Mucosa of stomach (tissue), 1 donor: ENCODE results near the gene KLHL29.

Experiments used
- H3K27me3 ChIP-seq: one replicate; pipeline ENCODE4 v1.7.0; 2013; ENCODE audit warnings: mild to moderate bottlenecking, low read length; ENCODE audit not compliant: control insufficient read depth, insufficient read depth
- H3K36me3 ChIP-seq: one replicate; pipeline ENCODE4 v1.7.0; 2013; ENCODE audit warnings: low read length; ENCODE audit not compliant: control insufficient read depth, insufficient read depth
- H3K4me1 ChIP-seq: one replicate; pipeline ENCODE4 v1.7.0; 2013; ENCODE audit warnings: mild to moderate bottlenecking, low read length; ENCODE audit not compliant: control insufficient read depth, insufficient read depth
- H3K4me3 ChIP-seq: one replicate; pipeline ENCODE4 v1.7.0; 2013; ENCODE audit warnings: low read length
- H3K9ac ChIP-seq: one replicate; pipeline ENCODE4 v1.7.0; 2013; ENCODE audit warnings: mild to moderate bottlenecking, low read length, moderate library complexity
- H3K9me3 ChIP-seq: one replicate; pipeline ENCODE4 v1.7.0; 2013; ENCODE audit warnings: mild to moderate bottlenecking, low read length, moderate library complexity; ENCODE audit not compliant: control insufficient read depth
- donor health status: Pancreatic carcinoma.

KLHL29 gene

DNA sequence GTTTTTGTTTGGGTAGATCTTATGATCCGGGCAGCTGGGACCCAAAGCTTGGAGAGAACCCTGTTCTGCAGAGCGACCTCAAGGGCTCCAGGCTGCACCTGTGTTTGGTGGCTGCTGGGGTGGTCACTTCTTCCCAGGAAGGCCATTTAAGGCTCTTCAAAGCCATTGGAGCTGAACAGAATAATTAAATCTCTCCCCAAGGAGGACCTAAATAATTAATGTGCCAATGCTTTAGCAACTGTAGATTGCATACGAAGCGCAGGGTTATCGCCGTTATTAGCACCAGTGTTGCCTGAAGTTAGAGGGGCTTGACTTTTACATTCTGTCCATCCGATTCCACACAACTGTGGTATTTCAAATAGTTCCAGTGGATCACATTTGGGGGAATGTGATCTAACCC, 290.5 kb downstream of the KLHL29 start:
- Histone ChIP-seq H3K9ac (no peak overlapping the region), H3K9me3 (no peaks in the 10 kb centered on the region), H3K4me3 (no peak overlapping the region), H3K36me3 (no peaks in the 10 kb centered on the region), H3K4me1 (no peaks in the 10 kb centered on the region), H3K27me3 (no peaks in the 10 kb centered on the region)

DNA sequence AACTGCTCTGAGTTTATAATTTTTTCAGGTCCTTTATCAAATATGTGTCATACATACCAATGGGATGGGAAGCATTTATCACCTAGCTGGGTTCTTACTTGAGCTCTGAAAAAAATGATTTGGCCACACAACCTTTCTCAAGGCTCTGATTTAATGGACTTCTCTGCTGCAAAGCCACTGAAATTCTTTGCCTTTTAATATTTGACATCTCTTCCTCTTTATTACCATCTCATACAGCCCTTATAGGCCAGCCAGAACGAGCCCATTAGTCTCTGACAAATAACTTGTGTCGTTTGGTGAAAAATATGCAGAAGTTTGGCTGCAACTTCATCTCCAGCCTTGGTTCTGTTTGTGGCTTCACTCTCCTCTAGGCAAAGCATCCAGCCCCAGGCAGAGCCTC, 292.9 kb downstream of the KLHL29 start:
- no peaks in the 10 kb centered on the region for H3K36me3 ChIP-seq

GRCh38 chr2:23679044-23679443, 294.1 kb downstream of the KLHL29 start:
- H3K4me3 ChIP-seq, result no peak overlapping the region
- no peaks in the 10 kb centered on the region for H3K9me3 ChIP-seq
- H3K9ac ChIP-seq, result no peak overlapping the region
- H3K27me3 ChIP-seq, result no peaks in the 10 kb centered on the region
- H3K36me3 ChIP-seq, result no peaks in the 10 kb centered on the region
- no peaks in the 10 kb centered on the region for H3K4me1 ChIP-seq

More for the DNA sequence above, 292.9 kb downstream of the KLHL29 start:
- Histone ChIP-seq H3K27me3 (no peaks in the 10 kb centered on the region), H3K4me1 (no peaks in the 10 kb centered on the region), H3K4me3 (no peak overlapping the region), H3K9ac (no peak overlapping the region), H3K9me3 (no peaks in the 10 kb centered on the region)

DNA sequence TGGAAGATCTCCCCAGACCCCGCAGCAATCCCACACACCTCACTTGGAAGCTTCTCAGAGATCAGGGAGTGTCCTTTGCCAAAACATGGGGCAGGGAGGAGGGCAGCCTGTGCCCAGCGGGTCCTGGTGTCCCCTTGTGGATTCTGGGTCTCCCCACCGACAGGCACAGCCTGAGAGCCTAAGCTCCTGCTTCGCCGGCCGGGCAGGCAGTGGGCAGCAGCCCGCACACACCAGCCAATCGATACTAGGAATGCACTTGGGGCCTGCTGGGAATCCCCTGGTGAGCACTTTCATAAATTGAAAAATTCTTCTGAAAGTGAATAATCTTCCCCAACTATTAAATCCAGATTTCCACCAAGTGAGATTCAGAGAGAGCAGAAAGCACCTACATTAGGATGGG, 296.0 kb downstream of the KLHL29 start:
- H3K27me3 ChIP-seq, result no peaks in the 10 kb centered on the region
- H3K9ac ChIP-seq, result no peak overlapping the region

DNA sequence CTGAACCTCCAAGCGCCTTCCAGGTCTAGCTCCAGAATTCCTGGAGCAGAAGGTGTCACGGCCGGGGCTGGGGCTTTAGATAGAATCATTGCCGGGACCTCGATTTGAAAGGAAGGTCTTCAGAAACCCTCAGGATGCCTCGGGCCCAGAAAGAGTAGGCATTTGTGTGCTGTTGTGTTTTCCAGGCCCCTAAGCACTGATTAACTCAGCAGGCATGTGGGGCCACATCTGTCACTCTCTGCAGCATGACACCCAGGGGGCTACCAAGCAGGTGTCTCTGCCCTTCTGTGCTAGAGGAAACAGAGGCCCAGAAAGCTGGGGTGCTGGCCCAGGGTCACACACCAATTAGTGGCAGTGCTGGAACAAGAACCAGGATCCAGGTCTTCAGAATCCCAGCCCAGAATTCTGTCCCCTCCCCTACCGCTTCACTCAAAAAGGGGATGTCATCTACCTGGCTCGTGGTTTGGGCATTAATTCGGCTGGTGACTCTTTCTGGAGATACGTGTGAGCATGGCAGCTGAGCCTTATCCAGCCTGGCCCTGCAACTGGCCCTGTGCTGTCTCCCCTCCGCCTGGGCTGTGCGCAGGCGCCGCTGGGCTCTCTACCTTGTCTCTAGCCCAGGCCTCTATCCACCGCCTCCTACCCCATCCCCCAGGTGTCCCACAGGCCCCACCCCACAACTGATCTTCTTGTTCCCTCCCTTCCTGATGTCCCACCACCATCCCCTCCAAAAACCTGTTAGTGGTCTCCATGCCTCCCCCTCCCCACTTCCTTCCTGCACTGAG, 296.6 kb downstream of the KLHL29 start:
- H3K27me3 ChIP-seq, result no peaks in the 10 kb centered on the region
- H3K4me3 ChIP-seq, result no peak overlapping the region
- no peaks in the 10 kb centered on the region for H3K36me3 ChIP-seq
- H3K4me1 ChIP-seq, result no peaks in the 10 kb centered on the region
- H3K9ac ChIP-seq, result no peak overlapping the region
- no peaks in the 10 kb centered on the region for H3K9me3 ChIP-seq

More for the DNA sequence above, 296.0 kb downstream of the KLHL29 start:
- no peaks in the 10 kb centered on the region for H3K4me1 ChIP-seq
- H3K9me3 ChIP-seq, result no peaks in the 10 kb centered on the region
- H3K36me3 ChIP-seq, result no peaks in the 10 kb centered on the region
- H3K4me3 ChIP-seq, result no peak overlapping the region

- Histone ChIP-seq H3K9ac (no peak overlapping the region), H3K4me1 (no peaks in the 10 kb centered on the region), H3K9me3 (no peaks in the 10 kb centered on the region), H3K36me3 (no peaks in the 10 kb centered on the region), H3K27me3 (no peaks in the 10 kb centered on the region), H3K4me3 (no peak overlapping the region)
Observed at GRCh38 chr2:23682481-23682880, 297.5 kb downstream of the KLHL29 start.

GRCh38 chr2:23683001-23683400, 298.0 kb downstream of the KLHL29 start:
- Histone ChIP-seq H3K9ac (no peak overlapping the region), H3K4me3 (no peak overlapping the region), H3K36me3 (no peaks in the 10 kb centered on the region)

DNA sequence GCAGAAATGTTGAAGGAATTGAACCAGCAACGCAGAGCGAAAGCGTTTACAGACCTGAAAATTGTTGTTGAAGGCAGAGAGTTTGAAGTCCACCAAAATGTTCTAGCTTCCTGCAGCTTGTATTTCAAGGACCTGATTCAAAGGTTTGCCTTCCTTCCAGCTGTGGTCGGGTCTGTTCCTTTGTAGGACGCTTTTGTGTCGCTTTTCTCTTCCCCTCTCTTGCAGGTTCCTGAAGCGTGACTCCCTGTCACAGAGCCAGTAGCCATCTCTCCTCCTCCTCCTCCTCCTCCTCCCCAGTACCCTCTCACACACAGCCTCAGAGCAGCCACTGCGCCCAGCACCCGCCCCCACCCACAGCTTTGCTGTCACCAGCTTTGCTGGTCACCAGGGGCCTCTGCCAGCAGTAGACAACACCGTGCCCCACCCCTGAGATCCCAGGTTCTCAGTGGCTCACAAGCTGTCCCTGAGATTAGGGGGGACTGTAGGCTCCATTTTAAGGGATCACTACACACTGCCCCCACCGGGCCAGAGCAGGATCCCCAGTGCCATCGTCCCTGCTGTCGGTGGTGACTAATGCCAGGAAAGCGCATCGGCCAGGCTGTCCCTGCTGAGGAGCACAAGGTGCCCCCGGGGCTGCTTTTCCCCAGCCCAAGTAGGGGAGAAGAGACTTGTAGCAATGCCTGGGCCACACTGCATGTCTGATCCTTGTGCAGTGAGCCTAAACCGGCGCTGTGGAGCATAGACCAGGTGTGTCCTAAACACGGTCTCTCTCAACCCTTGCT, 299.6 kb downstream of the KLHL29 start:
- Histone ChIP-seq H3K9me3 (no peaks in the 10 kb centered on the region), H3K36me3 (no peaks in the 10 kb centered on the region), H3K4me1 (no peaks in the 10 kb centered on the region), H3K4me3 (no peak overlapping the region), H3K9ac (no peak overlapping the region), H3K27me3 (no peaks in the 10 kb centered on the region)

More at GRCh38 chr2:23683001-23683400, 298.0 kb downstream of the KLHL29 start:
- Histone ChIP-seq H3K4me1 (no peaks in the 10 kb centered on the region), H3K9me3 (no peaks in the 10 kb centered on the region), H3K27me3 (no peaks in the 10 kb centered on the region)

GRCh38 chr2:23685181-23685580, 300.2 kb downstream of the KLHL29 start:
- H3K36me3 ChIP-seq, result no peaks in the 10 kb centered on the region
- H3K9me3 ChIP-seq, result no peaks in the 10 kb centered on the region
- no peak overlapping the region for H3K4me3 ChIP-seq

GRCh38 chr2:23685706-23686105, 300.7 kb downstream of the KLHL29 start:
- no peak overlapping the region for H3K9ac ChIP-seq
- no peaks in the 10 kb centered on the region for H3K9me3 ChIP-seq
- no peak overlapping the region for H3K4me3 ChIP-seq
- no peaks in the 10 kb centered on the region for H3K27me3 ChIP-seq
- H3K4me1 ChIP-seq, result no peaks in the 10 kb centered on the region
- H3K36me3 ChIP-seq, result no peaks in the 10 kb centered on the region

More at GRCh38 chr2:23685181-23685580, 300.2 kb downstream of the KLHL29 start:
- Histone ChIP-seq H3K9ac (no peak overlapping the region), H3K4me1 (no peaks in the 10 kb centered on the region), H3K27me3 (no peaks in the 10 kb centered on the region)

DNA sequence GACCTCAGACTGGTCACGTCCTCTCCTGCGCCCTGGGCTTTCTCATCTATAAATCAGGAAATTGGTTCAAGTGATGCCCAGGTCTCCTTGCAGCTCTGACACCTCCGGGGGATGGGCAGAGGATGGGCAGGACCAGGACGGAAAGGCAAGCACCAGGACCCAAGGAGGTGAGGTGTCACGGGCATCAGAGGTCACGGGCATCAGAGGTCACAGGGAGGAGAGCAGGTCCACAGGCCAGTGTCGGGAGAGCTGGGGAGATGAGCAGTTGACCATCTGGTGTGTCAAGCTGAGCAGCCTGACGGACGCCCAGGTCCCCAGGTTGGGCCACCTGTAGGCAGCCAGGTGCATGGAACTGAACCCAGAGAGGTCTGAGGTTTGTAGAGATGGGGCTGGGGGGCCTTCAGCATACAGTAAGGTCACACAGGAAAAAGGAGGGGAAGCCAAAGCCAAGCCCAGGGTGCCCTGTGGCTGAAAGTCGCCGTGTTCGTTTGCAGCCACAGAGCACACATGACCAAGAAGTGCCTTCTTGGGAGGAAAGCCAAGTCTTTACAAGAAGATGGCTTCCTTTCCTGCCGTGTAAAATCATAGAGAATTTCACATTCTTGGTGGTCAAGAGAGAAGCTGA, 301.5 kb downstream of the KLHL29 start:
- H3K4me1 ChIP-seq, result no peaks in the 10 kb centered on the region
- no peak overlapping the region for H3K4me3 ChIP-seq
- H3K36me3 ChIP-seq, result no peaks in the 10 kb centered on the region
- no peak overlapping the region for H3K9ac ChIP-seq
- no peaks in the 10 kb centered on the region for H3K9me3 ChIP-seq
- H3K27me3 ChIP-seq, result no peaks in the 10 kb centered on the region

DNA sequence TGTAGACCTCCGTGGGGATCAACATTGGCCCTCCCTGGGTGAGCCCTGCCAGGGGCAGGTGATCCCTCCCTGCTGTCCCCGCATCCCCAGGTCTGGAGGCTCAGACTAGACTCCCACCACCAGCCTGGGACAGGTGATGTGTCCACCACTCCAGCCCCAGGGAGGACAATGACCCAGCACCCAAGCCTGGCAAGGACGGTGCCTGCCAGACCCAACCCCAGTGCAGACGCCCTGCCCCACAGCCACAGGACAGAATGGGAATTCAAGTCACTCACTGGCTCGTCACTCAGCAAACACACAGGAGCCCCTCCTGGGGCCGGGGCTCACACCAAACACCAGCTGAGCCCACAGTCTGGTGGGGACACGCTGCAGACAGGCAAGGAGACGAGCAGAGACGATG, 302.2 kb downstream of the KLHL29 start:
- no peak overlapping the region for H3K9ac ChIP-seq
- H3K36me3 ChIP-seq, result no peaks in the 10 kb centered on the region
- H3K9me3 ChIP-seq, result no peaks in the 10 kb centered on the region

More for the DNA sequence above, 302.2 kb downstream of the KLHL29 start:
- Histone ChIP-seq H3K4me3 (no peak overlapping the region), H3K4me1 (no peaks in the 10 kb centered on the region), H3K27me3 (no peaks in the 10 kb centered on the region)
